ENCODE measurements around the gene ARHGAP45. TPM values are rescaled to one million over a fixed set of nuclear protein-coding genes. Genes with fewer than 3 reads are reported as not detected.

ARHGAP45 gene
- total RNA-seq, 1 donor from 2014 or later = 6.1 TPM

GRCh38 chr19:1064661-1065605 lies 2.0 kb upstream of the ARHGAP45 start:
- H3K4me1 Mint-ChIP-seq (ENCODE audit: low read depth) = peaks cover 1% of the 10 kb centered on the region
- peak; percentile 59 for DNase-seq (ENCODE audit: low spot score, unreplicated experiment)
- peak overlapping the region; percentile 44 for H3K4me3 Mint-ChIP-seq (ENCODE audit: low read depth)
- H3K36me3 Mint-ChIP-seq (ENCODE audit: insufficient read depth) = no peaks in the 10 kb centered on the region
- peaks cover 23% of the 10 kb centered on the region for H3K27me3 Mint-ChIP-seq
- no peaks in the 10 kb centered on the region for H3K9me3 Mint-ChIP-seq (ENCODE audit: low read depth)
- TF ChIP-seq CTCF (IDR thresholded peaks at IDR 0.05; ENCODE audit: unreplicated experiment) = peak; percentile 85
- H3K27ac Mint-ChIP-seq = no peak overlapping the region

- peaks cover 26% of the 10 kb centered on the region for H3K27me3 Mint-ChIP-seq
- TF ChIP-seq CTCF (IDR thresholded peaks at IDR 0.05; ENCODE audit: unreplicated experiment) = no peak
- peak overlapping the region; percentile 24 for H3K27ac Mint-ChIP-seq
- H3K4me1 Mint-ChIP-seq (ENCODE audit: low read depth) = peaks cover 1% of the 10 kb centered on the region
- no peaks in the 10 kb centered on the region for H3K9me3 Mint-ChIP-seq (ENCODE audit: low read depth)
- DNase-seq (ENCODE audit: low spot score, unreplicated experiment) = no peak
- no peaks in the 10 kb centered on the region for H3K36me3 Mint-ChIP-seq (ENCODE audit: insufficient read depth)
- peak overlapping the region; percentile 26 for H3K4me3 Mint-ChIP-seq (ENCODE audit: low read depth)
Measured at GRCh38 chr19:1065606-1066109, 1.3 kb upstream of the ARHGAP45 start.

DNA sequence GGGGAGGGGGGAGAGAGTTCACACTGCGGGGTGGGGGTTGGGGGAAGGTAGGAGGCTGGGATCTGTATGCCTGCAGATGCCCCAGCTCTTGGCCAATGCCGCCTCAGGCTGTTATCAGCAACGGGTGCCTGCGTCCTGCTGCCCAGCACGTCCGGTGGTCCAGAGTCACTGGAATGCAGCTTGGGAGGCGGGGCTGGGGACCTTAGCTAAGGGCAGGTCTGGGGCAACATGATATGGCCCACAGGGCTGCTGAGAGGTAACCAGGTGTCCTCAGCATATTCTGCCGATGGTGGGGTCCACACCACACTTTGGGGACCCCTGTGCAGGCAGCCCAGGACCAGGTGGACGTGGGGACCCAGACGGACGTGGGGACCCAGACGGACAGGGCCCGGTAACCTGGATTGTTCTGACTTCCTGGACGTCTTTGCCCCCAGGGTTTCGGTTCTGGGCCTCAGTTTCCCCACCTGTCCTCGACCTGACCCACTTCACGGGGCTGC lies 668 bp upstream of the ARHGAP45 start:
- Mint-ChIP-seq H3K9me3 (ENCODE audit: low read depth) (no peaks in the 10 kb centered on the region), H3K36me3 (ENCODE audit: insufficient read depth) (no peaks in the 10 kb centered on the region), H3K27me3 (peaks cover 28% of the 10 kb centered on the region), H3K27ac (peak overlapping the region; percentile 24), H3K4me1 (ENCODE audit: low read depth) (peaks cover 1% of the 10 kb centered on the region), H3K4me3 (ENCODE audit: low read depth) (no peak overlapping the region)
- DNase-seq (ENCODE audit: low spot score, unreplicated experiment) = no peak
- no peak for TF ChIP-seq CTCF (IDR thresholded peaks at IDR 0.05; ENCODE audit: unreplicated experiment)

GRCh38 chr19:1067341-1067957 lies 482 bp downstream of the ARHGAP45 start:
- no peak for DNase-seq (ENCODE audit: low spot score, unreplicated experiment)
- Mint-ChIP-seq H3K9me3 (ENCODE audit: low read depth) (no peaks in the 10 kb centered on the region), H3K27me3 (peaks cover 38% of the 10 kb centered on the region), H3K4me3 (ENCODE audit: low read depth) (no peak overlapping the region), H3K27ac (no peak overlapping the region), H3K36me3 (ENCODE audit: insufficient read depth) (no peaks in the 10 kb centered on the region), H3K4me1 (ENCODE audit: low read depth) (peaks cover 3% of the 10 kb centered on the region)
- TF ChIP-seq CTCF (IDR thresholded peaks at IDR 0.05; ENCODE audit: unreplicated experiment) = no peak

All from progenitor cell of endocrine pancreas (in vitro differentiated cells).